RKO (cell line): ENCODE measurements around the gene CXorf58.

ENCODE experiments used
- DNase-seq: peaks from one replicate; pipeline ENCODE4 v3.0.0-alpha.2; 2016; ENCODE audit warnings: low spot score

Gene CXorf58

DNA sequence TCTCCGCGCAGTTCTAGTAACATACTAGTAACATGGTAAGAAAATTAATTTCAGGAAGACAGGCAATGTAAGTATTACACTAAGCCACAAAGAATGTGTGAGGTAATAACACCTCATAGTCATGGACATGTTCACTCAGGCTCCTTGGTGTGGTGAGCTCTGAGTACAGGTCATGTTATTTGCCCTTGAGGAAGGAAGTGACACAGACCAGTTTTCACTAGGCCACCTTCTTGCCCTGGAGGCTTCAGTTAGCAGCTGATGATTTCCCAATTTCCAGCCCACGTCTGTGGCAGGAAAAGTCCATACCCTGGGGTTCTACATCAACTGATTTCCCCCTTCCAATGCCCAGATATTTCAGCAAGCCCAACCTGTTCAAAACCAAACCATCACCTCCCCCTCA, 6.7 kb upstream of the CXorf58 start:
- peak; percentile 87 for DNase-seq

- DNase-seq = peak; percentile 65
Measured at GRCh38 chrX:23901805-23902204, 6.0 kb upstream of the CXorf58 start.

DNA sequence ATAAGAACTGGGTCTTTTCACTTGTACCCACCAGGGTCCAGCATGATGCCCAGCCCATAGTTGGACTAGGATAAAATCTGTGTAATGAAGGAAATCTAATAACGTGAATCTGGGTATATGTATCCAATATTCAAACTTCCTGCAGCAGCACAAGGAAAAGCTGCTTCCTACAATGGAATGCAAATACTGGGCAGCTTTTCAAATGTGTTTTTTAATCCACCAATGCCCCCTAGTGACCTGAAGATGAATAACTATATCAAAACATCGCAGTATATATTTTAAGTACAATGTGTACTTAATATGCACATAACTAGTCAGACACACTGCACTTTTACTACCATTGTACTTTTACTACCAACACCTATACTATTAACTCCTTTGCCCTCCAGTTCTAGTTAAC, 5.4 kb upstream of the CXorf58 start:
- DNase-seq = peak; percentile 80

GRCh38 chrX:23904096-23904495, 3.7 kb upstream of the CXorf58 start:
- DNase-seq = peak; percentile 11

GRCh38 chrX:23907111-23907497, 702 bp upstream of the CXorf58 start:
- peak; percentile 20 for DNase-seq

- peak; percentile 12 for DNase-seq
Measured at GRCh38 chrX:23908219-23909004, 606 bp downstream of the CXorf58 start.

DNA sequence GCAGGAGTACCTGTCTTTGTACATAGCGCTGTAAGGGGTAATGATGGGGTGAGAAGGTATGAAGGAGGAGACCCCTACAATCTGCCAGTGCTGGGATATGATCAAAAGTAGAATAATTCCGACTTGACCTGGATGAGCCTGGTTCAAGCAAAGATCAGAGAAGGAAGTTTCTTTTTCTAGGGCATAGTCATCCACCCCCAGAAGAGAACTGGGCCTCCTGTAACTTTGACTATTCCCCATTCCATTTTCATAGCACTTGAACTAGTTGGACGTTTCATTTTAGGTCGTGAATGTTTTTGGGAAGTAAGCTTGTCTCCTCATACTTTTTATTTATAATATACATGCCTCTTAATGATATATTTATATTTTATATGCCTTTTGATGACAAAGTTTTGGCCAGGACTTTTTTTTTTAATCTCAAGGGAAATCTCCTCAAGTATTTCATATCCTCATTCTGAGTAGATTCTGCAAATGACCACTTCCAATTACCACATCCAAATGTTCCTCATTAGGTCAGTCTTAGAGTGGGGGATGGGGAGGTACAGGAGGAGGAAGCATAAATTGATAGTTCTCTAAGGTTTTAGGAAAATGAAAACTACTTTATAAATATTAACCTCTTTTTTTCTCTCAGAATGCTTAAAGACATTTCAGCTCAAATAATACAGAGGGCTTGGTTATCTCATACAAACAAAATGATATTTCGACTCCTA, 3.5 kb downstream of the CXorf58 start:
- DNase-seq = no peak

DNA sequence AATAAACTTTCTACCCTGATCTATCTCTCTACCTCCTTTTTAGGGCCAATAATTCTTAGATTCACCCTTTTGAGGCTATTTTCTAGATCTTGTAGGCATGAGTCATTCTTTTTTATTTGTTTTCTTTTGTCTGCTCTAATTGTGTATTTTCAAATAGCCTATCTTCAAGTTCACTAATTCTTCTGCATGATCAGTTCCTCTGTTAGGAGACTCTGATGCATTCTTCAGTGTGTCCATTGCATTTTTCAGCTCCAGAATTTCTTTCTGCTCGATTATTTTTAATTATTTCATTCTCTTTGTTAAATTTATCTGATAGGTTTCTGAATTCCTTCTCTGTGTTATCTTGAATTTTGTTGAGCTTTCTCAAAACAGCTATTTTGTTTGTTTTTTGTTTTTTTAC, 11.3 kb downstream of the CXorf58 start:
- no peak for DNase-seq

DNA sequence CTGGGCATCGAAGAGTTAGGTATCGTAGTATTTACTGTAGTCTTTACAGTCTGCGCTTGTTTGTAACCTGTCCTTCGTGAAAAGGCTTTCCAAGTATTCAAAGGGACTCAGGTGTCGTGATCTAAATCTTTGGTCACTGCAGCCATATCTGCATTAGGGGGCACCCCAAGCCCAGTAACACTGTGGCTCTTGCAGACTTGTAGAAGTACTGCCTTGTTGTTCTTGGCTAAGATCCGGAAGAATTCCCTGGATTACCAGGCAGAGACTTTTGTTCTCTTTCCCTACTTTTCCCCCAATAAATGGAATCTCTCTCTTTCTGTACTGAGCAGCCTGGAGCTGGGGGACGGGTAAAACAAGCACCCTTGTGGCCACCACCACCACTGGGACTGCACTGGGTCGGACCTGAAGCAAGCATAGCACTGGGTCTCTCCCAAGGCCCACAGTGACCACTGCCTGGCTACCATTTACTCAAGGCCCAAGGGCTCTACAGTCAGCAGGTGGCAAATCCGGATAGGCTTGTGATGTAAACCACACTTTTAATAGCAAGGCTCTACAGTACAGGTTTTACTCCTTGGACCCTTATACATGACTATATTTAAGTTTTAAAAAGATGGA, 12.0 kb downstream of the CXorf58 start:
- DNase-seq = no peak

DNA sequence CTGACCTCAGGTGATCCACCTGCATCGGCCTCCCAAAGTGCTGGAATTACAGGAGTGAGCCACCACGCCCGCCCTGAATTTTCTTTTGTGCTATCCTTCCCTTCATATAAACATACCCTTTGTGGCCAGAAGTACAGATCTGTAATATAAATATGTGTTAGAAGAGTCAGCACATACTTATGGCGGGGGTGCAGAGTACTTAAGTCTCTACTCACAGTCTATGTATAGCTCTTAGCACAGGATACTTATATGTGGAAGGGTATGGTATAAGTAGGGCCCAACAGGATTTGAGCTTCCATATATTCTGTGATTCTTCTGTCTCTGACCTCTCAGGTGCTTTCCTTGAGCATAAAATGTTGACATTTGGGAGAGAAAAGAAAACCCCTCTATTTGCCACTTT, 18.2 kb downstream of the CXorf58 start:
- DNase-seq = no peak

- DNase-seq = no peak
Measured at GRCh38 chrX:23930894-23931604, 23.2 kb downstream of the CXorf58 start.

- no peak for DNase-seq
Measured at GRCh38 chrX:23932046-23932445, 24.2 kb downstream of the CXorf58 start.

- DNase-seq = no peak
Measured at GRCh38 chrX:23935106-23935505, 27.3 kb downstream of the CXorf58 start.

DNA sequence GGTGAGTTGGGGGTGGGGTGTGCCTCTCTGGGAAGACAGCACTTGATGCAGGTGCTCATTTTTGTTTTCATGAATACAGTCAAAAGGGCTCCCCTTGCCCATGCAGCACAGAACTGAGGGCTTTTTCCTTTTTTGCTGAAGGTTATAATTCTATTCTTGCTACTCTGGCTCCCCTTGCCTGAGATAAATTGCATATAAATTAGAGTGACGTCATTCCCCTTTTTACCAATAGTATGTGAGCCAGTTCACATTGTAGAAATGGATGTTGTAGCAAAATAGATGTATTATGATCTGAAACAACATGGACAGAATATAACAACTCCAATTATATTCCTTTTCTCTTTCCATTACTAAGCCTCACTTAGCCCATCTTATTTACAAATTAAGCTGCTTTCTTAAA, 28.4 kb downstream of the CXorf58 start:
- no peak for DNase-seq

DNA sequence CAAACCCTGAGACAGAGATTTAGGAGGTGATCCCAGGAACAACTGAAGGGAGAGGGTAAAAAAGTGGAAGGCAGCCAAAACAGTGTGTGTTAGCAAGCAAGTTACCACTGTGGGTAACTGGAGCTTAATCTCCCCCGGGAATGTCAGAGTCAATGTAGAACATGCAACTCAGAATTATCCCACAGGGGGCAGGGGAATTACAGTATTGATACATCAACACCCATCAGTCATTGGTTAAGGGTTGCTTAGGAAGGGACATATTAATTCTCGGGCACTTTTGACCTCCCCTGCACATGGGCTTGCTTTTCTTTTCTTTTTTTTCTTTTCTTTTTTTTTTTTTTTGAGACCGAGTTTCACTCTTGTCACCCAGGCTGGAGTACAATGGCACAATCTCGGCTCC, 29.3 kb downstream of the CXorf58 start:
- DNase-seq = no peak

DNA sequence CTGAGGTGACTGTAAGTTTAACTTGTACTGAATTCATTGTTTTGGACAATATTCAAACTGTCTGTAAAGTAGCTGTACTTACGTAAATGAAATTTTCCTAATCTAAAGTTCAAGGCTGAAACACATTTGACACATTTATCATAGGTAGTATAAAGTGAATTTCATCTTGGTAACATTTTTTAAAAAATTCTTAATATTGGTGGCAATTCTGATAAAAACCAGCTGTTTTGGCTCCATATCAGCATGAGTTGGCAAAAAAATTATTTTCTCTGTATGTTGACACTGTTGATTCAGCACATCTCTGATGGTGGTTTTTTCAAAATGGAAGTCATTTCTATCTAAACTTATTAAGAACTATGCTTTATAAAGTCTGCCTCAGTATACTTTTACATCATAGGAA, 30.9 kb downstream of the CXorf58 start:
- DNase-seq = no peak

GRCh38 chrX:23939203-23939602, 31.4 kb downstream of the CXorf58 start:
- DNase-seq = no peak

- no peak for DNase-seq
Measured at GRCh38 chrX:23944234-23944633, 36.4 kb downstream of the CXorf58 start.

DNA sequence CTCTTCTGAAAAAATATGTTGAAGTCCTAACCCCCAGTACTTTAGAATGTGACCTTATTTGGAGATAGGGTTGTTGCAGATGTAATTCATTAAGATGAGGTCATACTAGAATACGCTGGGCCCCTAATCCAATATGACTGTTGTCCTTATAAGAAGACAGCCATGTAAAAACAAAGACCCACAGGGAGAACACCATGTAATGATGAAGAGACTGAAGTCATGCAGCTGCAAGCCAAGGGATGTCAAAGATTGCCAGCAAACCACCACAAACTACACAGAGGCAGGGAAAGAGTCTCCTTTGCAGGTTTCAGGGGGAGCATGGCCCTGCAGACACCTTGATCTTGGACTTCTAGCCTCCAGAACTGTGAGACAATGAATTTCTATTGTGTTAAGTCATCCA, 37.4 kb downstream of the CXorf58 start:
- DNase-seq = no peak

DNA sequence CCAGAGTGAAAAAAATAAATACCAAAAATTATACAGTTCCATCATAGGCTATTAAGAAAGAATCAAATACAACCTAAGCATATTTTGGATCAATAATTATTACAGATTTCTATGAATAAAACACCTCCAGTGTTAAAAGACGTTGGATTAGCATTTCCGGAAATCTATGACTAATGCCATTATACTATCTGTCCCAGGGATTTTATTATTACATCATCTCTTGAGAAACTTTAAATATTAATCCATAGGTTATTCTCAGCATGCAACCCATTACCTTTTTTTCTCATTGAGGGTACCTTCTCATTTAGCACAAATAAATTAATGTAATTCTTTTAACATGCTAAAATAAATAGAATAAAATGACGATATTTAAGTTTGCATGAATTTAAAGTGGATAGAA, 44.6 kb downstream of the CXorf58 start:
- no peak for DNase-seq

- no peak for DNase-seq
Measured at GRCh38 chrX:23952984-23953907, 45.4 kb downstream of the CXorf58 start.

GRCh38 chrX:23953908-23954269, 46.1 kb downstream of the CXorf58 start:
- no peak for DNase-seq
